HepG2 (cell line): ENCODE data around the gene ADPGK. TPM values are rescaled to one million over a fixed set of nuclear protein-coding genes. Genes with fewer than 3 reads are reported as not detected.

ENCODE experiments used
- CHD2 ChIP-seq: IDR thresholded peaks from 2 replicates; pipeline ENCODE4 v1.6.1; 2011; ENCODE audit warnings: low read depth, low read length, improper control_type of control experiment
- FOXA3 ChIP-seq: IDR thresholded peaks from 2 replicates; pipeline ENCODE4 v1.6.1; 2016; ENCODE audit warnings: missing genetic modification reagents, missing compliant biosample characterization
- HOMEZ ChIP-seq: IDR thresholded peaks from 2 replicates; pipeline ENCODE4 v1.6.1; 2016; ENCODE audit warnings: low read depth
- HOXA9 ChIP-seq: sonication (generic); formaldehyde crosslinking; IDR thresholded peaks from 2 replicates; pipeline ENCODE4 v1.8.1; 2022; ENCODE audit warnings: missing genetic modification reagents, mild to moderate bottlenecking, moderate library complexity, borderline replicate concordance
- MTF1 ChIP-seq: sonication (generic); formaldehyde crosslinking; IDR thresholded peaks from 2 replicates; pipeline ENCODE4 v1.5.0; 2020; ENCODE audit warnings: missing genetic modification reagents
- MYNN ChIP-seq: sonication (generic); formaldehyde crosslinking; IDR thresholded peaks from 2 replicates; pipeline ENCODE4 v1.4.0; 2020; ENCODE audit warnings: mild to moderate bottlenecking, low read depth, missing genetic modification reagents
- NAIF1 ChIP-seq: sonication (generic); formaldehyde crosslinking; IDR thresholded peaks from 2 replicates; pipeline ENCODE4 v1.5.0; 2020; ENCODE audit warnings: mild to moderate bottlenecking, missing genetic modification reagents, borderline replicate concordance
- NFE2L2 ChIP-seq: fragments of 150-350 bp; IDR thresholded peaks from 2 replicates; pipeline ENCODE4 v1.6.1; 2014; ENCODE audit warnings: low read length
- PHF8 ChIP-seq: sonication (generic); formaldehyde crosslinking; IDR thresholded peaks from 2 replicates; pipeline ENCODE4 v1.5.0; 2020; ENCODE audit warnings: missing genetic modification reagents
- POGK ChIP-seq: sonication (generic); formaldehyde crosslinking; conservative IDR thresholded peaks from 2 replicates; pipeline ENCODE4 v1.8.0; 2022; ENCODE audit warnings: mild to moderate bottlenecking, moderate library complexity, missing genetic modification reagents
- PTBP1 ChIP-seq: fragments of 200-400 bp; formaldehyde crosslinking; IDR thresholded peaks from 2 replicates; pipeline ENCODE4 v1.6.1; 2018; ENCODE audit warnings: low read length, low read depth; ENCODE audit not compliant: poor library complexity, severe bottlenecking
- RFXANK ChIP-seq: IDR thresholded peaks from 2 replicates; pipeline ENCODE4 v1.6.1; 2016
- SKI ChIP-seq: fragments of 450-650 bp; IDR thresholded peaks from one replicate; pipeline ENCODE4 v1.6.1; 2018; ENCODE audit warnings: mild to moderate bottlenecking; ENCODE audit not compliant: partially characterized antibody
- TEF ChIP-seq: sonication (generic); formaldehyde crosslinking; IDR thresholded peaks from 2 replicates; pipeline ENCODE4 v1.5.0; 2020; ENCODE audit warnings: missing genetic modification reagents
- YEATS2 ChIP-seq: sonication (generic); formaldehyde crosslinking; IDR thresholded peaks from 2 replicates; pipeline ENCODE4 v1.4.0; 2020; ENCODE audit warnings: missing genetic modification reagents, borderline replicate concordance
- ZNF12 ChIP-seq: sonication (generic); formaldehyde crosslinking; IDR thresholded peaks from 2 replicates; pipeline ENCODE4 v1.5.0; 2020; ENCODE audit warnings: missing genetic modification reagents
- ZNF264 ChIP-seq: sonication (generic); formaldehyde crosslinking; IDR thresholded peaks from 2 replicates; pipeline ENCODE4 v1.4.0; 2020; ENCODE audit warnings: missing genetic modification reagents
- ZNF335 ChIP-seq: sonication (generic); formaldehyde crosslinking; IDR thresholded peaks from 2 replicates; pipeline ENCODE4 v1.4.0; 2020; ENCODE audit warnings: missing genetic modification reagents
- ZNF44 ChIP-seq: sonication (generic); formaldehyde crosslinking; IDR thresholded peaks from 2 replicates; pipeline ENCODE4 v1.5.1; 2020; ENCODE audit warnings: mild to moderate bottlenecking, missing genetic modification reagents
- ZNF605 ChIP-seq: sonication (generic); formaldehyde crosslinking; IDR thresholded peaks from 2 replicates; pipeline ENCODE4 v1.8.0; 2022; ENCODE audit warnings: mild to moderate bottlenecking, missing genetic modification reagents
- ZNF737 ChIP-seq: sonication (generic); formaldehyde crosslinking; IDR thresholded peaks from 2 replicates; pipeline ENCODE4 v1.5.0; 2020; ENCODE audit warnings: missing genetic modification reagents, mild to moderate bottlenecking, borderline replicate concordance
- ZNF747 ChIP-seq: sonication (generic); formaldehyde crosslinking; IDR thresholded peaks from 2 replicates; pipeline ENCODE4 v1.8.1; 2023; ENCODE audit warnings: missing genetic modification reagents, mild to moderate bottlenecking, borderline replicate concordance
- polyA plus RNA-seq, 8 experiments: library from polyadenylated mRNA; depleted of rRNA in 3 of 8; stranded (reverse) in 7 of 8; unstranded in 1 of 8; fragments of >200 nt; fragmentation: Illumina TruSeq in 4 of 8; extraction: Trizol in 4 of 8; gene quantifications; 2 replicates each; pipeline versions ENCODE4 v1.2.1 to v1.2.3, GENCODE V29; 2011 to 2016; ENCODE audit warnings: low read depth in 4 of 8, missing spikeins in 1 of 8, mixed read lengths in 1 of 8; ENCODE audit not compliant: insufficient read depth in 1 of 8
- total RNA-seq, 5 experiments: library from RNA; depleted of rRNA; stranded (reverse); fragments of >200 nt; fragmentation: Illumina TruSeq; extraction: Trizol; gene quantifications; 2 replicates each; pipeline ENCODE4 v1.2.3, GENCODE V29; 2016; ENCODE audit warnings: low read depth in 1 of 5
- TF ChIP-seq, protein P1 (sequence below): sonication (generic); formaldehyde crosslinking; conservative IDR thresholded peaks from 2 replicates; pipeline ENCODE4 v1.8.0; 2022; ENCODE audit warnings: low read depth, missing genetic modification reagents

Gene ADPGK
- total and polyA plus RNA-seq, 2 of the 13 experiments (the other 11 are each of a cell fraction or from before 2014, with no cell fraction given), result 61.6 to 67.5 TPM

DNA sequence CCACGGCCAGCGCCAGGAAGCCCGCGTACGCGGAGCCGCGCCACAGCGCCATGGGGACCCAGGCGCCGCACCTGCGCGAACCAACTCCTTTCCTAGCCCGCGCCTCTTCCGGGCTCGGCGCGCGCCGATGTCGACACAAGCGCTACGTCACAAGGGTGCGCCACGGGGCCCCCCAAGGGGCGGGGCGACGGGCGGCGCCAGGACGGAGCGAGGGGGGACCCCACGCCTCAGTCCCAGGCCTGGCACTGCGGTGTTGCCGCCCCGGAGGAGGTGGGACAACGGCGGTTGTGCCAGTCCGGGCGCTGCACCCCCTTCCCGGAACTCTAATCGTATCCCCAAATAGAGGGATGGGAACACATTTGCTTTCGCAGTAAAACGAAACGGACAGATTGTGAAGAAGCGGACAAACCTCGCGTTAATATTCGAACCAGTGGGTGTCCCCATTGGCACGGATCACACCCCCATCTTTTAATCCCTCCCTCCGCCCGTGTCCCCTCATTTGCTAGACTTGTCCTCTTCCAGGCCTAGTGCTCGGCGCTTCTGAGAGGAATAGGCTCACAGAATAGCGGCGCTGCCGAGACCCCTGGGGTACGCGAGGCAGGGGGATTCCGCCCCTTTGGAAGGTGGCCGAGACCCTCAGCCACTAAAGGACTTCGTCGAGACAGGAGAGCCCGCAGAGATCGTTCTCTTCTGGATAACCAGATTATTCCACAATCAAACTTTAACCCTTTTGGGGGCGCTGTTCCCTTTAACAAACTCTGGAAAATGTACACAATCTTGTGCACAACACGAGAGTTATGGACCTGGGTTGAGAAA lies at the start of gene ADPGK (continued):
- TF ChIP-seq ZNF605 (CRISPR knock-in tag) (peak; percentile 86; the same call in 1 of the 2 replicates), CHD2 (0 out of 2 replicates have a peak, but pooled peaks have one; percentile 13), ZNF44 (CRISPR knock-in tag) (peak; percentile 73; the same call in 1 of the 2 replicates), SKI (peak; percentile 43), POGK (CRISPR knock-in tag) (peak; percentile 88), TEF (CRISPR knock-in tag) (no peak), ZNF747 (CRISPR knock-in tag) (peak; percentile 77; the same call in 1 of the 2 replicates), ZNF737 (CRISPR knock-in tag) (no peak), ZNF12 (no peak), HOMEZ (CRISPR knock-in tag) (0 out of 2 replicates have a peak, but pooled peaks have one; percentile 25), PTBP1 (no peak), MTF1 (CRISPR knock-in tag) (no peak), RFXANK (CRISPR knock-in tag) (0 out of 2 replicates have a peak, but pooled peaks have one; percentile 70), MYNN (CRISPR knock-in tag) (peak; percentile 65; the same call in 1 of the 2 replicates), PHF8 (peak; percentile 94), NFE2L2 (0 out of 2 replicates have a peak, but pooled peaks have one; percentile 2), ZNF335 (CRISPR knock-in tag) (peak; percentile 45; the same call in 1 of the 2 replicates), ZNF264 (CRISPR knock-in tag) (peak; percentile 77; the same call in 1 of the 2 replicates), YEATS2 (peak; percentile 97), HOXA9 (CRISPR knock-in tag) (peak; percentile 73; the same call in 1 of the 2 replicates), NAIF1 (CRISPR knock-in tag) (peak; percentile 86; the same call in 1 of the 2 replicates), FOXA3 (CRISPR knock-in tag) (peak; percentile 71)
- TF ChIP-seq, protein P1, sequence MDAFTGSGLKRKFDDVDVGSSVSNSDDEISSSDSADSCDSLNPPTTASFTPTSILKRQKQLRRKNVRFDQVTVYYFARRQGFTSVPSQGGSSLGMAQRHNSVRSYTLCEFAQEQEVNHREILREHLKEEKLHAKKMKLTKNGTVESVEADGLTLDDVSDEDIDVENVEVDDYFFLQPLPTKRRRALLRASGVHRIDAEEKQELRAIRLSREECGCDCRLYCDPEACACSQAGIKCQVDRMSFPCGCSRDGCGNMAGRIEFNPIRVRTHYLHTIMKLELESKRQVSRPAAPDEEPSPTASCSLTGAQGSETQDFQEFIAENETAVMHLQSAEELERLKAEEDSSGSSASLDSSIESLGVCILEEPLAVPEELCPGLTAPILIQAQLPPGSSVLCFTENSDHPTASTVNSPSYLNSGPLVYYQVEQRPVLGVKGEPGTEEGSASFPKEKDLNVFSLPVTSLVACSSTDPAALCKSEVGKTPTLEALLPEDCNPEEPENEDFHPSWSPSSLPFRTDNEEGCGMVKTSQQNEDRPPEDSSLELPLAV (CRISPR knock-in tag), result no peak
